SK-N-SH (cell line): ENCODE results near the gene CHRNB1. TPM values are rescaled to one million over a fixed set of nuclear protein-coding genes. Genes with fewer than 3 reads are reported as not detected.

Experiments used
- CTCF ChIA-PET: fragments of 300-600, 350-600 bp; formaldehyde crosslinking; extraction: SDS; loops from one replicate; lab custom pipeline; 2021; lab: Yijun Ruan, JAX
- POLR2A ChIA-PET: fragments of 350-600 bp; sonication (Branson Sonifier 250); formaldehyde crosslinking; extraction: SDS; loops from one replicate; lab custom pipeline; 2020; ENCODE audit warnings: antibody characterized with exemption, inconsistent platforms; lab: Yijun Ruan, JAX
- DNase-seq: peaks from one replicate; pipeline ENCODE4 v3.0.0; 2012
- H2AFZ ChIP-seq: fragments of 200-600 bp; sonication (generic); 2 replicates; pipeline ENCODE4 v1.8.1; 2016; ENCODE audit warnings: antibody characterized with exemption, mild to moderate bottlenecking, low read depth
- H3F3A ChIP-seq: fragments of 200-600 bp; sonication (generic); replicated peaks from 2 replicates; pipeline ENCODE3; 2016; ENCODE audit warnings: antibody characterized with exemption, mild to moderate bottlenecking; ENCODE audit not compliant: insufficient read depth
- H3K27ac ChIP-seq, 2 experiments: fragments of 200-500 bp in 1 of 2; fragments of 200-600 bp in 1 of 2; sonication (Bioruptor generic) in 1 of 2; sonication (generic), shearing (Covaris generic) in 1 of 2; 2 replicates each; pipeline versions ENCODE4 v1.5.1 to v1.6.1; 2014 to 2016; ENCODE audit warnings: low read depth in 2 of 2, inconsistent platforms in 1 of 2, low read length in 1 of 2, mild to moderate bottlenecking in 1 of 2, mixed read lengths in 1 of 2
- H3K27me3 ChIP-seq: fragments of 200-600 bp; sonication (generic), shearing (Covaris generic); 2 replicates; pipeline ENCODE4 v1.6.1; 2016; ENCODE audit warnings: mixed run types; ENCODE audit not compliant: insufficient read depth
- H3K36me3 ChIP-seq, 2 experiments: fragments of 200-500 bp in 1 of 2; fragments of 200-600 bp in 1 of 2; sonication (Bioruptor generic) in 1 of 2; sonication (generic) in 1 of 2; replicated peaks in 1 of 2; 2 replicates each; pipeline versions ENCODE3 to v1.5.1; 2014 to 2016; ENCODE audit warnings: low read length in 1 of 2, mild to moderate bottlenecking in 1 of 2; ENCODE audit not compliant: insufficient read depth in 2 of 2, control insufficient read depth in 1 of 2
- H3K4me1 ChIP-seq, 2 experiments: fragments of 200-500 bp in 1 of 2; fragments of 200-600 bp in 1 of 2; sonication (Bioruptor generic) in 1 of 2; sonication (generic), shearing (Covaris generic) in 1 of 2; 2 replicates each; pipeline versions ENCODE4 v1.5.1 to v1.6.1; 2014 to 2016; ENCODE audit warnings: low read depth in 1 of 2, low read length in 1 of 2, mixed run types in 1 of 2; ENCODE audit not compliant: insufficient read depth in 2 of 2, control insufficient read depth in 1 of 2
- H3K4me2 ChIP-seq: fragments of 200-600 bp; sonication (generic), shearing (Covaris generic); 2 replicates; pipeline ENCODE4 v1.6.1; 2017; ENCODE audit warnings: mixed run types
- H3K4me3 ChIP-seq, 2 experiments: fragments of 200-500 bp in 1 of 2; fragments of 200-600 bp in 1 of 2; sonication (Bioruptor generic) in 1 of 2; sonication (generic), shearing (Covaris generic) in 1 of 2; 2 replicates each; pipeline versions ENCODE4 v1.5.1 to v1.8.1; 2014 to 2016; ENCODE audit warnings: low read depth in 2 of 2, inconsistent platforms in 1 of 2, low read length in 1 of 2, mild to moderate bottlenecking in 1 of 2, mixed read lengths in 1 of 2, moderate library complexity in 1 of 2
- H3K79me2 ChIP-seq: fragments of 200-600 bp; sonication (generic); 2 replicates; pipeline ENCODE4 v1.8.1; 2017; ENCODE audit warnings: mild to moderate bottlenecking; ENCODE audit not compliant: insufficient read depth
- H3K9ac ChIP-seq: fragments of 200-600 bp; sonication (generic); 2 replicates; pipeline ENCODE4 v1.6.1; 2017; ENCODE audit warnings: mixed run types
- H3K9me2 ChIP-seq: fragments of 200-600 bp; sonication (generic); 2 replicates; pipeline ENCODE4 v1.6.1; 2017; ENCODE audit warnings: mixed run types
- H3K9me3 ChIP-seq: fragments of 200-600 bp; sonication (generic); 2 replicates; pipeline ENCODE4 v1.6.1; 2017; ENCODE audit warnings: mixed run types, mild to moderate bottlenecking, moderate library complexity
- H4K20me1 ChIP-seq: fragments of 200-600 bp; sonication (generic); 2 replicates; pipeline ENCODE4 v1.6.1; 2017; ENCODE audit warnings: mild to moderate bottlenecking, mixed run types; ENCODE audit not compliant: insufficient read depth
- CHD2 ChIP-seq: fragments of 150-350 bp; IDR thresholded peaks from 2 replicates; pipeline ENCODE4 v1.6.1; 2018; ENCODE audit warnings: low read length; ENCODE audit not compliant: partially characterized antibody
- ELF1 ChIP-seq: IDR thresholded peaks from 2 replicates; pipeline ENCODE4 v1.4.0; 2012
- EP300 ChIP-seq, 2 experiments: IDR thresholded peaks; 2 replicates each; pipeline versions ENCODE4 v1.4.0 to v1.6.1; 2012; ENCODE audit warnings: borderline replicate concordance in 1 of 2, low read depth in 1 of 2, low read length in 1 of 2
- GABPA ChIP-seq: IDR thresholded peaks from 2 replicates; pipeline ENCODE4 v1.4.0; 2012; ENCODE audit warnings: low read depth, mild to moderate bottlenecking
- GATA2 ChIP-seq: sonication (generic); formaldehyde crosslinking; IDR thresholded peaks from 2 replicates; pipeline ENCODE4 v1.5.0; 2020; ENCODE audit warnings: mild to moderate bottlenecking, missing genetic modification reagents
- MXI1 ChIP-seq: IDR thresholded peaks from 2 replicates; pipeline ENCODE4 v1.6.1; 2012; ENCODE audit warnings: mild to moderate bottlenecking, low read depth, low read length, improper control_type of control experiment
- NFIC ChIP-seq: IDR thresholded peaks from 2 replicates; pipeline ENCODE4 v1.4.0; 2012; ENCODE audit warnings: borderline replicate concordance
- RAD21 ChIP-seq: IDR thresholded peaks from 2 replicates; pipeline ENCODE4 v1.6.1; 2012; ENCODE audit warnings: mild to moderate bottlenecking, low read length
- RCOR1 ChIP-seq: fragments of 150-350 bp; IDR thresholded peaks from 2 replicates; pipeline ENCODE4 v1.6.1; 2017; ENCODE audit warnings: antibody characterized with exemption, low read length
- RXRA ChIP-seq: IDR thresholded peaks from 2 replicates; pipeline ENCODE4 v1.4.0; 2012; ENCODE audit warnings: low read depth, mild to moderate bottlenecking, borderline replicate concordance
- TEAD4 ChIP-seq: IDR thresholded peaks from 2 replicates; pipeline ENCODE4 v1.4.0; 2012; ENCODE audit warnings: mild to moderate bottlenecking, borderline replicate concordance; ENCODE audit not compliant: insufficient read depth
- YY1 ChIP-seq: IDR thresholded peaks from 2 replicates; pipeline ENCODE4 v1.4.0; 2012; ENCODE audit warnings: low read depth, mild to moderate bottlenecking
- WGBS: methylation state at CpG from one replicate; pipeline ENCODE4 v1.1.6; 2017; ENCODE audit warnings: low lambda C conversion rate; 5-methylcytosine and 5-hydroxymethylcytosine counted together
- polyA plus RNA-seq, 3 experiments: library from polyadenylated mRNA; depleted of rRNA; stranded (reverse); fragments of >200 nt; gene quantifications; 2 replicates each; pipeline ENCODE4 v1.2.3, GENCODE V29; 2012
- TF ChIP-seq, protein P1 (sequence below): fragments of 200-600 bp; sonication (generic); IDR thresholded peaks from 2 replicates; pipeline ENCODE4 v1.6.1; 2017; ENCODE audit warnings: antibody characterized with exemption, mild to moderate bottlenecking, moderate library complexity
- TF ChIP-seq, protein P2 (sequence below): IDR thresholded peaks from 2 replicates; pipeline ENCODE4 v1.6.1; 2012; ENCODE audit warnings: mild to moderate bottlenecking, low read depth, low read length, moderate library complexity
- TF ChIP-seq, protein P3 (sequence below): fragments of 150-350 bp; IDR thresholded peaks from 2 replicates; pipeline ENCODE4 v1.6.1; 2016; ENCODE audit warnings: mild to moderate bottlenecking, low read depth, low read length

CHRNB1 gene
- polyA plus RNA-seq, 1 of the 3 experiments (the other 2 are of a cell fraction): 26.8 TPM

DNA sequence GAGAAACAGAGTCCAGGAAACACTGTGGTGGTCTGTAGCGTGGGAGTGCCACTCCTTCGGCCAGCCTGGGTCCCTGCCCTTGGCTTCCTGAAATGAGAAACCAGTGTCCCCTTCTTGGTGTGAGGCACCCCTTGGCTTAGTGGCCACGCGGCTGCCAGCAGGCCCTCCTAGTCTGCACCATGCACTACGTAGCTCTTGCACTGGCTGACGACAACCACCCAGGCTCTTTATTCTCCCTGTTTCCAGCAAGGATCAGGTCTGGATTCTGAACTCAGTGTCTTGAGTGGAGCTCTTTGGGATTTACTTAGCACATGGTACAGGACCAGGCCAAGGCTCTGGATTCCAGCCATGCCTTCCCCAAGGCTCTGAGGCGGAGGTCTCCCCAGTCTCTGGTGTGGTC, 17.3 kb upstream of the CHRNB1 start:
- Histone ChIP-seq H3F3A (no peaks in the 10 kb centered on the region), H3K4me2 (no peak overlapping the region), H3K79me2 (no peaks in the 10 kb centered on the region), H3K4me3 (no peak overlapping the region), H3K9me2 (no peaks in the 10 kb centered on the region), H3K36me3 (no peaks in the 10 kb centered on the region), H3K4me1 (no peaks in the 10 kb centered on the region), H2AFZ (no peak overlapping the region), H3K9me3 (no peaks in the 10 kb centered on the region), H3K27me3 (no peaks in the 10 kb centered on the region), H4K20me1 (no peaks in the 10 kb centered on the region), H3K27ac (no peak overlapping the region), H3K9ac (no peak overlapping the region)
- 84% methylated on average over 7 of the region's 7 CpGs for WGBS
- ChIA-PET POLR2A (no interaction called here), CTCF (interaction anchor here (0.6 to 1.6 kb wide), 2 partner anchors 9 to 71 kb away, joined by 3 to 7 read pairs; no protein-coding TSS in a partner anchor)
- no peak for TF ChIP-seq GATA2
- TF ChIP-seq, protein P1, sequence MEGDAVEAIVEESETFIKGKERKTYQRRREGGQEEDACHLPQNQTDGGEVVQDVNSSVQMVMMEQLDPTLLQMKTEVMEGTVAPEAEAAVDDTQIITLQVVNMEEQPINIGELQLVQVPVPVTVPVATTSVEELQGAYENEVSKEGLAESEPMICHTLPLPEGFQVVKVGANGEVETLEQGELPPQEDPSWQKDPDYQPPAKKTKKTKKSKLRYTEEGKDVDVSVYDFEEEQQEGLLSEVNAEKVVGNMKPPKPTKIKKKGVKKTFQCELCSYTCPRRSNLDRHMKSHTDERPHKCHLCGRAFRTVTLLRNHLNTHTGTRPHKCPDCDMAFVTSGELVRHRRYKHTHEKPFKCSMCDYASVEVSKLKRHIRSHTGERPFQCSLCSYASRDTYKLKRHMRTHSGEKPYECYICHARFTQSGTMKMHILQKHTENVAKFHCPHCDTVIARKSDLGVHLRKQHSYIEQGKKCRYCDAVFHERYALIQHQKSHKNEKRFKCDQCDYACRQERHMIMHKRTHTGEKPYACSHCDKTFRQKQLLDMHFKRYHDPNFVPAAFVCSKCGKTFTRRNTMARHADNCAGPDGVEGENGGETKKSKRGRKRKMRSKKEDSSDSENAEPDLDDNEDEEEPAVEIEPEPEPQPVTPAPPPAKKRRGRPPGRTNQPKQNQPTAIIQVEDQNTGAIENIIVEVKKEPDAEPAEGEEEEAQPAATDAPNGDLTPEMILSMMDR: no peak
- no peak for TF ChIP-seq GABPA
- TF ChIP-seq TEAD4: no peak
- TF ChIP-seq, protein P2, sequence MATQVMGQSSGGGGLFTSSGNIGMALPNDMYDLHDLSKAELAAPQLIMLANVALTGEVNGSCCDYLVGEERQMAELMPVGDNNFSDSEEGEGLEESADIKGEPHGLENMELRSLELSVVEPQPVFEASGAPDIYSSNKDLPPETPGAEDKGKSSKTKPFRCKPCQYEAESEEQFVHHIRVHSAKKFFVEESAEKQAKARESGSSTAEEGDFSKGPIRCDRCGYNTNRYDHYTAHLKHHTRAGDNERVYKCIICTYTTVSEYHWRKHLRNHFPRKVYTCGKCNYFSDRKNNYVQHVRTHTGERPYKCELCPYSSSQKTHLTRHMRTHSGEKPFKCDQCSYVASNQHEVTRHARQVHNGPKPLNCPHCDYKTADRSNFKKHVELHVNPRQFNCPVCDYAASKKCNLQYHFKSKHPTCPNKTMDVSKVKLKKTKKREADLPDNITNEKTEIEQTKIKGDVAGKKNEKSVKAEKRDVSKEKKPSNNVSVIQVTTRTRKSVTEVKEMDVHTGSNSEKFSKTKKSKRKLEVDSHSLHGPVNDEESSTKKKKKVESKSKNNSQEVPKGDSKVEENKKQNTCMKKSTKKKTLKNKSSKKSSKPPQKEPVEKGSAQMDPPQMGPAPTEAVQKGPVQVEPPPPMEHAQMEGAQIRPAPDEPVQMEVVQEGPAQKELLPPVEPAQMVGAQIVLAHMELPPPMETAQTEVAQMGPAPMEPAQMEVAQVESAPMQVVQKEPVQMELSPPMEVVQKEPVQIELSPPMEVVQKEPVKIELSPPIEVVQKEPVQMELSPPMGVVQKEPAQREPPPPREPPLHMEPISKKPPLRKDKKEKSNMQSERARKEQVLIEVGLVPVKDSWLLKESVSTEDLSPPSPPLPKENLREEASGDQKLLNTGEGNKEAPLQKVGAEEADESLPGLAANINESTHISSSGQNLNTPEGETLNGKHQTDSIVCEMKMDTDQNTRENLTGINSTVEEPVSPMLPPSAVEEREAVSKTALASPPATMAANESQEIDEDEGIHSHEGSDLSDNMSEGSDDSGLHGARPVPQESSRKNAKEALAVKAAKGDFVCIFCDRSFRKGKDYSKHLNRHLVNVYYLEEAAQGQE: no peak
- TF ChIP-seq RAD21: no peak
- TF ChIP-seq ELF1: no peak
- no peak for TF ChIP-seq RCOR1
- TF ChIP-seq YY1: no peak
- TF ChIP-seq CHD2: no peak
- no peak for TF ChIP-seq EP300 (IDR thresholded peaks at IDR 0.05; ENCODE audit: borderline replicate concordance in 1 of 2, low read depth in 1 of 2, low read length in 1 of 2)
- TF ChIP-seq MXI1: no peak
- TF ChIP-seq, protein P3, sequence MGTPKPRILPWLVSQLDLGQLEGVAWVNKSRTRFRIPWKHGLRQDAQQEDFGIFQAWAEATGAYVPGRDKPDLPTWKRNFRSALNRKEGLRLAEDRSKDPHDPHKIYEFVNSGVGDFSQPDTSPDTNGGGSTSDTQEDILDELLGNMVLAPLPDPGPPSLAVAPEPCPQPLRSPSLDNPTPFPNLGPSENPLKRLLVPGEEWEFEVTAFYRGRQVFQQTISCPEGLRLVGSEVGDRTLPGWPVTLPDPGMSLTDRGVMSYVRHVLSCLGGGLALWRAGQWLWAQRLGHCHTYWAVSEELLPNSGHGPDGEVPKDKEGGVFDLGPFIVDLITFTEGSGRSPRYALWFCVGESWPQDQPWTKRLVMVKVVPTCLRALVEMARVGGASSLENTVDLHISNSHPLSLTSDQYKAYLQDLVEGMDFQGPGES: no peak
- TF ChIP-seq RXRA: no peak
- no peak for TF ChIP-seq NFIC
- DNase-seq: no peak
